Measurements from ENCODE around the gene GLIPR1L2. TPM values are rescaled to one million over a fixed set of nuclear protein-coding genes. Genes with fewer than 3 reads are reported as not detected.

GLIPR1L2 gene
- total RNA-seq, 3 donors from 2014 or later (not counting 1 experiment from before 2014, with no cell fraction given), result 0.75 to 1.7 (median 1.6) TPM

GRCh38 chr12:75477137-75477536, 86.2 kb downstream of the GLIPR1L2 start:
- intact Hi-C loops (cut with micrococcal nuclease), result no loop called here
- Mint-ChIP-seq H3K4me1 (peaks cover 40 to 45% of the 10 kb centered on the region in 2 donors), H3K4me3 (no peak overlapping the region), H3K9me3 (peaks cover 0 to 2% of the 10 kb centered on the region in 2 donors), H3K27me3 (ENCODE audit: low read depth in 2 of 2) (peaks cover 0 to 7% of the 10 kb centered on the region in 2 donors), H3K36me3 (no peaks in the 10 kb centered on the region), H3K27ac (peak overlapping the region; percentile 42 to 95)
- no peaks in the 10 kb centered on the region for H3K36me3 ChIP-seq (ENCODE audit: control insufficient read depth, insufficient read depth, low read length)
- WGBS (ENCODE audit: insufficient coverage), result 86% methylated on average over 1 of the region's 2 CpGs
- DNase-seq, result no peak
- H3K9me3 ChIP-seq (ENCODE audit: control insufficient read depth, insufficient read depth, low read length), result no peaks in the 10 kb centered on the region
- no peak overlapping the region for H3K27ac ChIP-seq (ENCODE audit: low read length)
- no peak for ATAC-seq
- no peak overlapping the region for H3K4me3 ChIP-seq (ENCODE audit: low read length)
- peaks cover 14% of the 10 kb centered on the region for H3K4me1 ChIP-seq (ENCODE audit: control insufficient read depth, insufficient read depth, low read length)
- TF ChIP-seq CTCF (IDR thresholded peaks at IDR 0.05), result no peak
- H3K27me3 ChIP-seq (ENCODE audit: control insufficient read depth, insufficient read depth, low read length), result no peaks in the 10 kb centered on the region

GRCh38 chr12:75478116-75478794, 87.4 kb downstream of the GLIPR1L2 start:
- peak overlapping the region; percentile 95 to 100 for H3K27ac Mint-ChIP-seq
- ATAC-seq, result peak; percentile 18 to 56 (median 45)
- peak overlapping the region; percentile 90 for H3K27ac ChIP-seq (ENCODE audit: low read length)
- intact Hi-C loops (cut with micrococcal nuclease), result loop anchor here (1.0 kb wide), 1 partner anchor 21 kb away; no protein-coding TSS in a partner anchor
- peak overlapping the region; percentile 52 for H3K4me3 Mint-ChIP-seq
- H3K27me3 Mint-ChIP-seq (ENCODE audit: low read depth in 2 of 2), result peaks cover 0 to 7% of the 10 kb centered on the region in 2 donors
- DNase-seq, result peak in 1 of 2 donors; percentile 83
- no peaks in the 10 kb centered on the region for H3K27me3 ChIP-seq (ENCODE audit: control insufficient read depth, insufficient read depth, low read length)
- H3K4me1 Mint-ChIP-seq, result peaks cover 51 to 56% of the 10 kb centered on the region in 2 donors
- TF ChIP-seq CTCF (IDR thresholded peaks at IDR 0.05), result no peak
- H3K9me3 Mint-ChIP-seq, result peaks cover 0 to 2% of the 10 kb centered on the region in 2 donors
- H3K36me3 ChIP-seq (ENCODE audit: control insufficient read depth, insufficient read depth, low read length), result peaks cover under 1% of the 10 kb centered on the region
- H3K9me3 ChIP-seq (ENCODE audit: control insufficient read depth, insufficient read depth, low read length), result no peaks in the 10 kb centered on the region
- WGBS (ENCODE audit: insufficient coverage), result 0% methylated on average over 2 of the region's 5 CpGs
- H3K4me1 ChIP-seq (ENCODE audit: control insufficient read depth, insufficient read depth, low read length), result peaks cover 23% of the 10 kb centered on the region
- H3K4me3 ChIP-seq (ENCODE audit: low read length), result no peak overlapping the region
- H3K36me3 Mint-ChIP-seq, result no peaks in the 10 kb centered on the region

- Histone ChIP-seq H3K4me3 (ENCODE audit: low read length) (peak overlapping the region; percentile 84), H3K9me3 (ENCODE audit: control insufficient read depth, insufficient read depth, low read length) (no peaks in the 10 kb centered on the region), H3K4me1 (ENCODE audit: control insufficient read depth, insufficient read depth, low read length) (peaks cover 35% of the 10 kb centered on the region), H3K27me3 (ENCODE audit: control insufficient read depth, insufficient read depth, low read length) (no peaks in the 10 kb centered on the region), H3K27ac (ENCODE audit: low read length) (peak overlapping the region; percentile 90), H3K36me3 (ENCODE audit: control insufficient read depth, insufficient read depth, low read length) (peaks cover 15% of the 10 kb centered on the region)
- Mint-ChIP-seq H3K4me3 (peak overlapping the region; percentile 87), H3K9me3 (peaks cover 0 to 2% of the 10 kb centered on the region in 2 donors), H3K27ac (peak overlapping the region; percentile 95 to 100), H3K27me3 (ENCODE audit: low read depth in 2 of 2) (peaks cover 0 to 3% of the 10 kb centered on the region in 2 donors), H3K4me1 (peaks cover 67 to 70% of the 10 kb centered on the region in 2 donors), H3K36me3 (no peaks in the 10 kb centered on the region)
- intact Hi-C loops (cut with micrococcal nuclease), result loop anchor here (1.0 to 5.0 kb wide), 3 partner anchors 43 to 551 kb away; partner anchors contain the start of genes GLIPR1L2 and PHLDA1
- peak; percentile 46 to 72 (median 52) for ATAC-seq
- no peak for TF ChIP-seq CTCF (IDR thresholded peaks at IDR 0.05)
- DNase-seq, result peak in 1 of 2 donors; percentile 65
- WGBS (ENCODE audit: insufficient coverage), result 0% methylated on average over 1 of the region's 2 CpGs
Observed at GRCh38 chr12:75479963-75480461, 89.1 kb downstream of the GLIPR1L2 start.

All from natural killer cell (primary cell).